Prostate gland (tissue), 2 donors: ENCODE measurements around the gene FOXC2.
A peak's percentile ranks its signal among the peaks of the same experiment; 100 is the strongest.

Experiments
- POLR2AphosphoS5 ChIP-seq: sonication (generic); formaldehyde crosslinking; IDR thresholded peaks from one replicate; pipeline ENCODE4 v1.6.1; 2017; ENCODE audit warnings: antibody characterized with exemption
- TF ChIP-seq, protein P1 (sequence below), 4 experiments: fragments of 200-600 bp in 2 of 4; fragments of 450-650 bp in 2 of 4; sonication (generic) in 2 of 4; IDR thresholded peaks; 1 replicate in 3 of 4; 2 replicates in 1 of 4; pipeline ENCODE4 v1.5.1; 2016 to 2019; ENCODE audit warnings: antibody characterized with exemption in 4 of 4, mild to moderate bottlenecking in 2 of 4, moderate library complexity in 2 of 4

DNA sequence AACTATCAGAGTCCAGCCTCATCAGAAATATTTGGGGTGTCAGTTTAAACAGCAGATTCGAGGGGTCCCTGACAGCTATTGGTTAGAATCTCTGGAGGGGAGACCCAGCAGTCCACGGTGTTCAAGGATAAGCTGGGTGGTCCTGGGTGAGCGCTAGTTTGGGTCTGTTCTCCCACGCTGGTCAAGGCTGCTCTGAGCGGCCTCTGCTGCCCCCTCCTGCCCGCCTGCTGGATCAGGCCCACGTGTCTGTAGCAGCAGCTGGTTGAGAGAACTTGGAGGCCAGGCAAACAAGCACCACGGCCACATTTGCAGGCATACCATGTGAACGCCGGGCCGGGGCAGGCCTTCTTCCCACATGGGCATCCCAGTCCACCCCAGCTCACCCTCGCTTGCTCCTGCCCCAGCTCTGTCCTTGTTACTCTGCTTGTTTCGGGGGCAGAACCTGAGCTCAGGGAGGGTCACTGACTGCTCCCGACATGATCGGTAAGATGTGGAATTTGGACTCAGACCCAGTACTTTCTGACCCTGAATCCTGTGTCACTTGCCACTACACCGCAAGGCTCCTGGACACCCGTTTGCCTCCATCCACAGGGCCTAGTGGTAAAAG lies 48.9 kb upstream of the FOXC2 start:
- TF ChIP-seq, protein P1, sequence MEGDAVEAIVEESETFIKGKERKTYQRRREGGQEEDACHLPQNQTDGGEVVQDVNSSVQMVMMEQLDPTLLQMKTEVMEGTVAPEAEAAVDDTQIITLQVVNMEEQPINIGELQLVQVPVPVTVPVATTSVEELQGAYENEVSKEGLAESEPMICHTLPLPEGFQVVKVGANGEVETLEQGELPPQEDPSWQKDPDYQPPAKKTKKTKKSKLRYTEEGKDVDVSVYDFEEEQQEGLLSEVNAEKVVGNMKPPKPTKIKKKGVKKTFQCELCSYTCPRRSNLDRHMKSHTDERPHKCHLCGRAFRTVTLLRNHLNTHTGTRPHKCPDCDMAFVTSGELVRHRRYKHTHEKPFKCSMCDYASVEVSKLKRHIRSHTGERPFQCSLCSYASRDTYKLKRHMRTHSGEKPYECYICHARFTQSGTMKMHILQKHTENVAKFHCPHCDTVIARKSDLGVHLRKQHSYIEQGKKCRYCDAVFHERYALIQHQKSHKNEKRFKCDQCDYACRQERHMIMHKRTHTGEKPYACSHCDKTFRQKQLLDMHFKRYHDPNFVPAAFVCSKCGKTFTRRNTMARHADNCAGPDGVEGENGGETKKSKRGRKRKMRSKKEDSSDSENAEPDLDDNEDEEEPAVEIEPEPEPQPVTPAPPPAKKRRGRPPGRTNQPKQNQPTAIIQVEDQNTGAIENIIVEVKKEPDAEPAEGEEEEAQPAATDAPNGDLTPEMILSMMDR (IDR thresholded peaks at IDR 0.05): peak in 3 of 4 experiments; percentile 66 to 85 (median 83)
- peak; percentile 4 for TF ChIP-seq POLR2AphosphoS5
